C4-2B (cell line): ENCODE data around the gene CTNNB1.

Experiments
- H3K27ac ChIP-seq: fragments of 450-650 bp; 2 replicates; pipeline ENCODE4 v1.5.1; 2017
- ZFX ChIP-seq: fragments of 450-650 bp; IDR thresholded peaks from 2 replicates; pipeline ENCODE4 v1.6.1; 2017
- TF ChIP-seq, protein P1 (sequence below): fragments of 450-650 bp; conservative IDR thresholded peaks from 2 replicates; pipeline ENCODE4 v1.5.1; 2017; ENCODE audit warnings: mild to moderate bottlenecking

The CTNNB1 gene

DNA sequence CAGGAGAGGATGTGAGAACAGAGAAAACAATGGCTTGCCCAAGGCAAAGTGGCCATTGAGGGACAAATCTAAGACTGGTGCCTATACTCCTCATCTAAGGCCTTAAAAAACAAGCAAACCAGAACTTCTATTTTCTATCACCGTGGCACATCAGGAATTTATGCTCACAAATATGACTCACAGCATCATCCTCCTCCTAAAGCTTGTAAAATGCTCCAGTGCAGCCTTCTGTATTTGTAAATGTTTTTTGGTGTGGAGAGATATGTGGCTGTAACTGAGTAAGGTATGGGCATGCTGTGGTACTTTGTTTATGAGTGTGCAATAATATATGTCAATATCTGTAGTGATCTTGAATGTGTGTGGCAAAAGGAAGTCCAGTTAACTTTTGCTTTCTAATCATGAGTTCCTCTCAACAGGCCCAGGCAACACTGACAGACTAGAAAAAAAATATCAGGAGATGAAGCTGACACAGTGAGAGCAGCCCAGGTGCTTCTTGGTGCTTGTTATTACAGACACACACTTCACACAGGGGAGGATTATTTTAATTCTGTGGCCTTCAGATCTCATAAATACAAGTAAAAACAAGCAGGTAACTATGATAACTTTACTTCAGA lies 60.3 kb downstream of the CTNNB1 start:
- no peak overlapping the region for H3K27ac ChIP-seq
- no peak for TF ChIP-seq ZFX
- TF ChIP-seq, protein P1, sequence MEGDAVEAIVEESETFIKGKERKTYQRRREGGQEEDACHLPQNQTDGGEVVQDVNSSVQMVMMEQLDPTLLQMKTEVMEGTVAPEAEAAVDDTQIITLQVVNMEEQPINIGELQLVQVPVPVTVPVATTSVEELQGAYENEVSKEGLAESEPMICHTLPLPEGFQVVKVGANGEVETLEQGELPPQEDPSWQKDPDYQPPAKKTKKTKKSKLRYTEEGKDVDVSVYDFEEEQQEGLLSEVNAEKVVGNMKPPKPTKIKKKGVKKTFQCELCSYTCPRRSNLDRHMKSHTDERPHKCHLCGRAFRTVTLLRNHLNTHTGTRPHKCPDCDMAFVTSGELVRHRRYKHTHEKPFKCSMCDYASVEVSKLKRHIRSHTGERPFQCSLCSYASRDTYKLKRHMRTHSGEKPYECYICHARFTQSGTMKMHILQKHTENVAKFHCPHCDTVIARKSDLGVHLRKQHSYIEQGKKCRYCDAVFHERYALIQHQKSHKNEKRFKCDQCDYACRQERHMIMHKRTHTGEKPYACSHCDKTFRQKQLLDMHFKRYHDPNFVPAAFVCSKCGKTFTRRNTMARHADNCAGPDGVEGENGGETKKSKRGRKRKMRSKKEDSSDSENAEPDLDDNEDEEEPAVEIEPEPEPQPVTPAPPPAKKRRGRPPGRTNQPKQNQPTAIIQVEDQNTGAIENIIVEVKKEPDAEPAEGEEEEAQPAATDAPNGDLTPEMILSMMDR, result no peak

DNA sequence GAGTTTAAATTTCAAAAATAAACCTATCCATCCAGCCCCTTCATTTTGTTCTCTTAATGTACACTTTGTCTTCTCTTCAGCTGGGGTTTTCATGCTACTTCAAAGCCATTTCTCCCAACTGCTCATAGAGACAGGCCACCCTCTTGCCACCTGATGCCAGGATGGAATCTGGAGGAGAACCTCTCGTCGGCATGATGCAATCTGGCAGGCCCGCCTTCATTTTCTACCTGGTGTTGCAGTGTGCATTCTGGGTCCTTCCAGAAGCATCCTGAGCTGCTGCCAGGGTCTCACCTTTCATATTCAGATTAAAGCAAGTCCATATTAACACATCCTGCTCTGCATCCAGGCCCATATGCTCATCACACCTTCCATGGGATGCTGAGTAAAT lies 60.8 kb downstream of the CTNNB1 start:
- H3K27ac ChIP-seq, result no peak overlapping the region

DNA sequence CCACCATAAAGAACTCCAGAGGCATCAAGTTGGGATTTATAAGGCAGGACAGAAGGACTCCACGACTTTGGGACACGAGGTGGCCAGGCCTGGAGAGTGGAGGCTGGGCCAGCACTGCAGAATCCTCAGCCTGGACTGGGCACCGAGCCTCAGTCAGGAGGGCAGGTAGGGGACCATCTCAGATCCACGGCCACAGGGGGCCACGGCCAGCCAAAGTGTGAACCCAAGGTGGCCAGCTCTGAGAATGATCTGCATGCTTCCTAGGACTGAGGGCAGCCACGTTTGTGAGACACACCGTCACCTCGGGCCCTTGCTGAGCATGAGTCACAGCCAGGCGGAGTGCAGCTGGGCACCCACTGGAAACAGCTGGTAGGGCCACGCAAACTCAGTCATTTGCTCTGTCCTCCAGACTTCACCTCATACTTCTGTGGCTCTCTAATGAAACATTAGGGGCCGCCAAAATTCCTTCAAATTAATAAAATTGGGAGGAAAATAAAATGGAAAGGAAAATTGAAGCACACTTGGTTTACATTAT lies 65.8 kb downstream of the CTNNB1 start:
- no peak overlapping the region for H3K27ac ChIP-seq

More for the DNA sequence above, 60.8 kb downstream of the CTNNB1 start:
- TF ChIP-seq, protein P1, result no peak
- TF ChIP-seq ZFX, result no peak

GRCh38 chr3:41265823-41266273 lies 66.5 kb downstream of the CTNNB1 start:
- TF ChIP-seq, protein P1, result no peak
- TF ChIP-seq ZFX, result no peak
- no peak overlapping the region for H3K27ac ChIP-seq

More for the DNA sequence above, 65.8 kb downstream of the CTNNB1 start:
- TF ChIP-seq, protein P1, result no peak
- TF ChIP-seq ZFX, result no peak

GRCh38 chr3:41267975-41268640 lies 68.8 kb downstream of the CTNNB1 start:
- TF ChIP-seq ZFX, result no peak
- TF ChIP-seq, protein P1, result no peak
- peak overlapping the region; percentile 26 for H3K27ac ChIP-seq

DNA sequence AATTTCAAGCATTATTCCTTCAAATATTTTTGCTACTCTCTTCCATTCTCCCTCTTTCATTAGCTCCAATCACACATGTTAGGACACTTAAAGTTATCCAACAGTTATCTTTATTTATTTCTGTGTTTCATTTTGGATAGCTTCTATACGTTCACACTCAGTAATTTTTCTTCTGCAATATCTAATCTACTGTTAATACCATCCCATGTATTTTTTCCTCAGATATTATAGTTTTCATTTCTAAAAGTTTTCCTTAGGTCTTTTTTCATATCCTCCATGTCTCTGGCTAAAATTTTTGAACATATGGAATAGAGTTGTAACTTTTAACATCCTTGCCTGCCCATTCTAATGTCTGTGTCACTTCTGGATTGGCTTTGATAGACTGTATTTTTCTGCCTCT lies 73.4 kb downstream of the CTNNB1 start:
- no peak for TF ChIP-seq ZFX
- TF ChIP-seq, protein P1, result no peak

DNA sequence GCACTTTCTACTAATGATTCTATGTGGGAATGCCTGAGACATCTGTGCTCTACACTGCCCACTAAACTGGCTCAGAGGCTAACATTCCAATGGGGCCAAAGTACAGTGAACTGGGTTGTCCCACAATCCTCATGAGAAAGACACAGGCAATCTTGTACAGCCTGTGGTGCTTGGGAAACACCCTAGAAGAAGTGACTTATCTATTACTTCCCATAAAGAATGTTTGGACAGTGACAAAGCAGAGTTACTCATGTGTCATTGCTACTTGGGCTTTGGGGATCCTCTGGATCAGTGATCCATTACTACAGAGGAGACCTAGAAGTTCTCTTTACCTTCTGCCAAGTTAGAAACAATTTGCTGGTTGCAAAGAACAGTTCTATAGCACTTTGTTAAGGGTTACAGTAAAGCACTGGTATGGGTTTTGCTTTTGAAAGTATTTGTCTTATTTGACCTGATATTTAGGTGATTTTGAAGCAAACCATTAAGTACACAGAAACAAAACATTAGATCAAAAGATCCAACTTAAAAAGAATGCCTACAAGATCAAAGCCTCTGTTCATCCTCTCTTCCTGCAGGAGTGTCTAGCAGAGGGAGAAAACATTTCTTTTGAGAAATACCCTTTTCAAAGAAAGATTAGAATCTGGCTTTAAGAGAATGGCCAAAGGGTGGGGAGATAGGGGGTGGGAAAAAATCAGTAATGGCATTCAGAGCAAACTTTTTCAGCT lies 75.8 kb downstream of the CTNNB1 start:
- TF ChIP-seq, protein P1, result no peak
- TF ChIP-seq ZFX, result no peak

More for the DNA sequence above, 73.4 kb downstream of the CTNNB1 start:
- no peak overlapping the region for H3K27ac ChIP-seq

More for the DNA sequence above, 75.8 kb downstream of the CTNNB1 start:
- H3K27ac ChIP-seq, result no peak overlapping the region
